Measurements from ENCODE around the gene PLEKHA7.
"Not testable (repeated sequence)": the region's sequence is repeated elsewhere in the genome, so short reads cannot be mapped to it uniquely, and the experiment has no call there.

Gene PLEKHA7

DNA sequence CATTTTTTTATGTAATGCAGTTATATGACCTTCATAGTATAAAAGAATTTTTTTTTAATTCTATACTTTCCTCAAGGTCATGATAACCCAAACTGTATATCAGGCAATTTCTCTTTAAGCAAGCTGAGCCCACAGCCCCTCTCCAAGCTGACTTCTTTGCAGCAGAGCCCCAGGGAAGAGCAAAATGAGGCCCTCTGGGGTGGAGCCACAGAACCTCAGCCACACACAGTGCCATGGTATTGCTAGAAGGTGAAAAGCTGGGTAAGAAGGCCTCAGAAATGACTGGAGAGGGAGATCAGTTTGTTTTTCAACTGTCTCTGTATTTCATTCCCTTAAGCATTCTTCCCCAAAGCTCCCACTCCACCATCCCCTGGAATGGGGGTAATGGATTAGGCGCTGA, 108.8 kb downstream of the PLEKHA7 start:
- no peak for DNase-seq

DNA sequence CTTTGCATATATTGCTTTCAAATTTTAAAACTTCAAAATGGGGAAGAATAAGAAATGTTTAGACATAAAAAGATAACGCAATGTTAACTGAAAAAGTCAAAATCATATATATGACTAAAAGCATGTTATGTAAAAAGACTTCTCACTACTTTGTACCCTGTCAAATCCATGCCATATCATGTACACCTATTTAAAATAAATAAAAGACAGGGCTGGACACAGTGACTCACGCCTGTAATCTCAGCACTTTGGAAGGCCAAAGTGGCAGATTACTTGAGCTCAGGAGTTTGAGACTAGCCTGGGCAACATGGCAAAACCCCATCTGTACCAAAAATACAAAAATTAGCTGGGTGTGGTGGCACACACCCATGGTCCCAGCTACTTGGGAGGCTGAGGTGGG, 109.5 kb downstream of the PLEKHA7 start:
- DNase-seq: not testable (repeated sequence)

- DNase-seq: no peak
Observed at GRCh38 chr11:16902781-16903378, 111.3 kb downstream of the PLEKHA7 start.

- DNase-seq: no peak
Observed at GRCh38 chr11:16902182-16902581, 112.0 kb downstream of the PLEKHA7 start.

DNA sequence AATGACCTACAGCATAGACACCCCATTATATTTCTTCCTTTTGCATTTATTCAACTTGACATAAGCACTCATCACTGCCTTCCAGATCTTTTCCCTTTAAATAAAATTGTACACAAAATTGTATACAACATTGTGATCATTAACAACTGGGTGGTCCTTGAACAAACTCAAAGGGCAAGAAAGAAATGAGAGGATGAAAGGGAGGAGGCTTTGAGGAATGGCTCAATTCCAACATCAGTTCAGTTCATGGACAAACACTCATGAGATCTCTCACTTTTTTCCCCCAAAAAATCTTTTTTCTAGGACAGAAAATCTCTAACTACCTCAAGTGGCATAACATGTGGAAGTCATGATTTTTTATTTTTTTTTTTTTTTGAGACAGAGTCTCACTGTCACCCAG, 113.7 kb downstream of the PLEKHA7 start:
- DNase-seq: no peak

GRCh38 chr11:16899708-16900303, 114.4 kb downstream of the PLEKHA7 start:
- DNase-seq: no peak

DNA sequence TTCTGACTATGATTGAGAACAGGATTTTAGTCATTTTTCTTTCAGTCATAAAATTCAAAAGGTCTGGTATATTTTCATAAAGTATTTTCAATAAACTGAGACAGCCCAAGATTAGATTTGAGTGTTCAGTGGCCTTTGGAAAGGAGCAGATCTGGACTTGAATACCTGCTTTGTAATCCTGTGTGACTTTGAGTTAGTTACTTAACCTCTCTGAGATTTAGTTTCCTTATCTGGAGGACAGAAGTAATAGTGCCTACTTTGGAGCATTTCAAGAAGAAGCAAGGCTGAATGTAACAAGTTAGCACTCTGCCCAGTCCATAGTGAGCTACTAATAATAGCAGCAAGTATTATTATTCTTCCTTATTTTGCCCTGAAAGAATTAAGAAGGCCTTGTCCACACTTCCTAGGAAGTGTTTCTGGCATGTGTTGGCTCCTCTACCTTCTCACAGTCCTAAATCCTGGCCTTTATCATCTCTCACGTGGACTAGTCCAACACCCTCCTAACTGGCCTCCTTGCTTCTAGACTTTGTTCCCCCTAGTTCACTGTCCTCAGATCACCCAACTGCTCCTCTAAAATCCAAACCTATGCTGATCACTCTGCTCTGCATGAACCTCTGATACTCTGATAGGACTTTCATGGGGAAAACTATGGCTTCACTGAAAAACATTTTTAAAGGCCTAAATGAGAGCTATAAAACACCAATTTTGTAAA, 115.8 kb downstream of the PLEKHA7 start:
- no peak for DNase-seq

DNA sequence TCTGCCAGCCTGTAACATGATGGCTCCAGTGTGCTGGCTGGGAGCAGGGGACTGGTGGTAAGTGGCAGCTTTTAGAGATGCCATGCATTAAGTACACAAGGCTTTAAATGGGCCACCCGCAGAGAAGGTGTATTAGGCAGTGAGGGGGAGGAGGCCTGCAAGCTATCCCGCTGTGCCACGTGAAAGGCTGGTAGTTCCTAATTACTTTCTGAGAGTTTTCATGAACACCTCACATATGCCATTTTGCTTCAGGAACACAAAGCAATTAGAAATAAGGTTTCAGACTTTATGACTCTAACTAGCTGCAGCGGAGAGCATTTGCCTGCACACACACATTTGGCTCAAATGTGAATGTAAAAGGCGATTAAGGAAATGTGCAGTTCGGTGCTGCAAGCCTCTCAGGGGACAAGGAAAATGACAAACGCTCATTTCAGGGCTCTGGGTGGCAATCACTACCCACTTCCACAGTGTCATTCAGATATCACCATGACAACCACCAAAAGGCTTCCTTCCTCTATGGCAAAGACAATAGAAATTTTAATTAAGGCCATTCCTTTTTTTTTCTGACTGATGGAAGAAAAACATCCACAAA, 116.6 kb downstream of the PLEKHA7 start:
- DNase-seq: no peak

DNA sequence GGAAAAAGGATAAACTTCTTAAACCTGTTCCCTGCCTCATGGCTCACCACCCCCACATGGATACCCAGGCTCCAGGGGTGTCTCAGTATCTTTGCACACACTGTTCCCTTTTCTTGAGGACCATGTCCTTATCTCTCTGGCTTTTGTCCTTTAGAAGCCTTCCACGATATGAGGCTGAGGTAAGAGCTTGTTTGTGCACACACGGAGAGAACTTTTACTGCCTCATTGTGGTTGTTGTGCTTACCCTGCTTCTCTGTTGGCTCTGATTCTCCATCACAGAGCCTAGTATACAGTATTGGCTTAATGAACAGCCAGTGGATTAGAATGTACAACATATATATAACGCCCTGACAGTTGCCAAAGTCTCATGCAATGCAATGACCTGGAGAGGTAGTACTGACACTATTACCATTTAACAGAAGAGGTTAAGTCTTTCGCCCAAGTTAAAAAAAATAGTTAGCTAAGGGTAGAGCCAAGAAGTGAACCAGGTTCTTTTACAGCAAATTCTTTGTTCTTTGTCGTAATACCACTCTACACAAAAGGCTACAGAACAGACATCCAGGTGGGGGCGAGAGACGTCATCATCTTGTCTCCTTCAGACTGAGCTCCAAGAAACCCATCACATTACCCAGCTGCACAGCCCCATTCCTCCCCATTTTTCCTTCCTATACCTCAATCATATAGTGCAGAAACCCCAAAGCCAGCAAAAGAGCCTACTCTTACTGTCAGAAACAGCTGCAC, 117.3 kb downstream of the PLEKHA7 start:
- no peak for DNase-seq

DNA sequence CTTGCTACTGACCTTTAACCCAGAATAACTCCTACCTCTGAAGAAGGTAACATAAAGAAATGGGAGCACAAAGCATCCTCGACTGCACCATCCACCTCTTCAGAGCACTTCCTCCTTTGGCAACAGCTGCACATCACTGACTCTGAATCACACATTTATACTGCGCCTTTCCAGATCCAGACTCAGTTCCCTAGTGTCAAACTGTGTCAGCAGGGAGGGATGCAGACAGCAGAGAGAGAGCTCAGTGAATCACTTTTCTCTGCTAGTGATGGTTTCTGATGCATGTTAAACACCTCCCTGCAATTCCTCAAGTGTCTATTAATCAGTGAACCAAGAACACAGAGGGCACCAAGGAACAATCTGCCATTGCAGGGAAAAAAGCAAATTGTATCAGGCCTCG, 118.9 kb downstream of the PLEKHA7 start:
- peak; percentile 44 for DNase-seq

- DNase-seq: no peak
Observed at GRCh38 chr11:16893456-16894066, 120.7 kb downstream of the PLEKHA7 start.

DNA sequence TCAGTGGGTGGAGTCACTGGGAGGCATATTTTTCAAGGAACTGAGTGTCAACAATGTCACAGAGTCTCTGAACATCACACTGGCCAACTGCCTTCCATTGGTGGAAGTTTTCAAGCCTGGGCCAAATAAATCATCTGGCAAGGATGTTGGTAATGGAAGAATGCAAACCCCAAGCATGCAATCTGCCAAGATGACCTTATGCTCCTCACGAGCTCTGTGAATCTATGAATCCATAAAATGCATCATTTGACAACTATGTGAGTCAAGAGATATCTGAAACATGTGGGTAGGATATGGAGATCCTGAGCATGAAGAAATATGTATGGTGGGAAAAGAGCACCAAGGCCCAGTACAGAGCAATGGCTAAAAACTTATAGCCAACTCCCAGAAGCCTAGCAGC, 122.2 kb downstream of the PLEKHA7 start:
- peak; percentile 92 for DNase-seq

GRCh38 chr11:16891165-16891564, 123.0 kb downstream of the PLEKHA7 start:
- peak; percentile 68 for DNase-seq

- no peak for DNase-seq
Observed at GRCh38 chr11:16890442-16890841, 123.8 kb downstream of the PLEKHA7 start.

- no peak for DNase-seq
Observed at GRCh38 chr11:16889905-16890304, 124.3 kb downstream of the PLEKHA7 start.

DNA sequence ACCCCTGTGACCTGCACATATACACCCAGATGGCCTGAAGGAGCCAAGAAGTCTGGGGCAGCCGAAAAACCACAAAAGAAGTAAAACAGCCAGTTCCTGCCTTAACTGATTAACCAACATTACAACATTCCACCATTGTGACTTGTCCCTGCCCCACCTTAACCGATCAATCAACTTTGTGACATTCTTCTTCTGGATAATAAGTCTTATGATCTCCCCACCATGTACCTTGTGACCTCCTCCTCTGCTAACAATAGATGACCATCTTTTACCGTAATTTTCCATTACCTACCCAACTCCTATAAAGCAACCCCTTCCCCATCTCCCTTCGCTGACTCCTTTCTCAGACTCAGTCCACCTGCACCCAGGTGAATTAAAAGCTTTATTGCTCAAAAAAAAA, 125.2 kb downstream of the PLEKHA7 start:
- not testable (repeated sequence) for DNase-seq

DNA sequence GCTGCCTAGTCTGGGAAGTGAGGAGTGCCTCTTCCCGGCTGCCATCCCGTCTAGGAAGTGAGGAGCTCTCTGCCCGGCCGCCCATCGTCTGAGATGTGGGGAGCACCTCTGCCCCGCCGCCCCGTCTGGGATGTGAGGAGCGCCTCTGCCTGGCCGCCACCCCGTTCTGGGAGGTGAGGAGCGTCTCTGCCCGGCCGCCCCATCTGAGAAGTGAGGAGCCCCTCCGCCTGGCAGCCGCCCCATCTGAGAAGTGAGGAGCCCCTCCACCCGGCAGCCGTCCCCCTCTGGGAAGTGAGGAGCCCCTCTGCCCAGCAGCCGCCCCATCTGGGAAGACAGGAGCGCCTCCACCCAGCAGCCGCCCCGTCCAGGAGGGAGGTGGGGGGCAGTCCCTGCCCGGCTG, 126.3 kb downstream of the PLEKHA7 start:
- DNase-seq: not testable (repeated sequence)

GRCh38 chr11:16883174-16883573, 131.0 kb downstream of the PLEKHA7 start:
- DNase-seq: no peak

- no peak for DNase-seq
Observed at GRCh38 chr11:16881766-16882165, 132.4 kb downstream of the PLEKHA7 start.

- peak; percentile 46 for DNase-seq
Observed at GRCh38 chr11:16881074-16881709, 133.0 kb downstream of the PLEKHA7 start.

GRCh38 chr11:16880184-16880801, 133.9 kb downstream of the PLEKHA7 start:
- DNase-seq: no peak

GRCh38 chr11:16879690-16880089, 134.5 kb downstream of the PLEKHA7 start:
- no peak for DNase-seq

Measured in fibroblast of skin of right biceps (primary cell).